IMR-90 (cell line): ENCODE data around the gene BTNL8. TPM values are rescaled to one million over a fixed set of nuclear protein-coding genes. Genes with fewer than 3 reads are reported as not detected.

ENCODE experiments used
- ATAC-seq: fragments of 200-7000 bp; cut with Tn5 transposase; 2 replicates; pipeline ENCODE4 v1.9.1; 2020; ENCODE audit warnings: low read depth, mild to moderate bottlenecking, moderate library complexity
- BruUV-seq: library from RNA; stranded (reverse); fragments of 400-500 nt; replicated peaks from 2 replicates; lab custom pipeline; 2021; lab: Mats Ljungman, UMichigan
- CTCF ChIA-PET: fragments of 300-600 bp; formaldehyde crosslinking; extraction: SDS; loops from one replicate; lab custom pipeline; 2021; ENCODE audit warnings: antibody characterized with exemption; lab: Yijun Ruan, JAX
- POLR2A ChIA-PET: fragments of 300-600 bp; sonication (Branson Sonifier 250); formaldehyde crosslinking; loops from one replicate; lab custom pipeline; 2022; ENCODE audit warnings: antibody characterized with exemption; ENCODE audit not compliant: unreplicated experiment; lab: Charles Lee
- DNase-seq: peaks from one replicate; pipeline ENCODE4 v3.0.0; 2013
- H2AFZ ChIP-seq: replicated peaks from 2 replicates; pipeline ENCODE3; 2013; ENCODE audit warnings: low read length, mild to moderate bottlenecking; ENCODE audit not compliant: poor library complexity
- H2AK5ac ChIP-seq: 2 replicates; pipeline ENCODE4 v1.6.1; 2013; ENCODE audit warnings: low read depth, low read length, inconsistent platforms
- H2AK9ac ChIP-seq: replicated peaks from 2 replicates; pipeline ENCODE3; 2013; ENCODE audit warnings: mild to moderate bottlenecking, low read depth, low read length, moderate library complexity; ENCODE audit not compliant: poor library complexity
- H2BK120ac ChIP-seq: 2 replicates; pipeline ENCODE4 v1.6.1; 2013; ENCODE audit warnings: low read depth, low read length, inconsistent platforms
- H2BK15ac ChIP-seq: 3 replicates; pipeline ENCODE4 v1.6.1; 2013; ENCODE audit warnings: low read depth, low read length, inconsistent platforms
- H2BK20ac ChIP-seq: 2 replicates; pipeline ENCODE4 v1.6.1; 2013; ENCODE audit warnings: low read depth, mild to moderate bottlenecking, inconsistent platforms, low read length, moderate library complexity
- H2BK5ac ChIP-seq: 2 replicates; pipeline ENCODE4 v1.6.1; 2013; ENCODE audit warnings: mild to moderate bottlenecking, low read depth, low read length, inconsistent platforms; ENCODE audit not compliant: poor library complexity, severe bottlenecking
- H3K14ac ChIP-seq: replicated peaks from 2 replicates; pipeline ENCODE4 v1.6.1; 2013; ENCODE audit warnings: low read depth, low read length, inconsistent platforms
- H3K18ac ChIP-seq: 2 replicates; pipeline ENCODE4 v1.6.1; 2013; ENCODE audit warnings: low read depth, low read length, control low read depth
- H3K23ac ChIP-seq: 2 replicates; pipeline ENCODE4 v1.6.1; 2013; ENCODE audit warnings: low read depth, low read length, inconsistent platforms
- H3K27ac ChIP-seq: 2 replicates; pipeline ENCODE4 v1.5.1; 2013; ENCODE audit warnings: mild to moderate bottlenecking, control low read depth, low read length; ENCODE audit not compliant: insufficient read depth
- H3K27me3 ChIP-seq: 2 replicates; pipeline ENCODE4 v1.6.1; 2013; ENCODE audit warnings: low read length; ENCODE audit not compliant: control insufficient read depth, insufficient read depth
- H3K36me3 ChIP-seq: 2 replicates; pipeline ENCODE4 v1.6.1; 2013; ENCODE audit warnings: low read length, mixed read lengths; ENCODE audit not compliant: control insufficient read depth, insufficient read depth
- H3K4ac ChIP-seq: 2 replicates; pipeline ENCODE4 v1.6.1; 2013; ENCODE audit warnings: low read depth, low read length, inconsistent platforms
- H3K4me1 ChIP-seq: 2 replicates; pipeline ENCODE4 v1.6.1; 2013; ENCODE audit warnings: low read length, mixed read lengths; ENCODE audit not compliant: control insufficient read depth, insufficient read depth
- H3K4me2 ChIP-seq: 2 replicates; pipeline ENCODE4 v1.6.1; 2013; ENCODE audit warnings: low read depth, mild to moderate bottlenecking, control low read depth, low read length, moderate library complexity
- H3K4me3 ChIP-seq: 2 replicates; pipeline ENCODE4 v1.5.1; 2013; ENCODE audit warnings: low read depth, mild to moderate bottlenecking, control low read depth, low read length, moderate library complexity; ENCODE audit not compliant: insufficient read depth
- H3K56ac ChIP-seq: 2 replicates; pipeline ENCODE4 v1.6.1; 2013; ENCODE audit warnings: low read length, inconsistent platforms; ENCODE audit not compliant: insufficient read depth; ENCODE audit errors: extremely low read depth
- H3K79me1 ChIP-seq, 2 experiments: 2 replicates each; pipeline ENCODE4 v1.6.1; 2013; ENCODE audit warnings: low read length in 2 of 2, inconsistent platforms in 1 of 2, low read depth in 1 of 2
- H3K9ac ChIP-seq: 2 replicates; pipeline ENCODE4 v1.6.1; 2013; ENCODE audit warnings: low read depth, low read length, control low read depth
- H3K9me1 ChIP-seq: 2 replicates; pipeline ENCODE4 v1.6.1; 2013; ENCODE audit warnings: low read length, inconsistent platforms; ENCODE audit not compliant: insufficient read depth
- H3K9me3 ChIP-seq: 2 replicates; pipeline ENCODE4 v1.6.1; 2013; ENCODE audit warnings: low read length; ENCODE audit not compliant: control insufficient read depth, insufficient read depth
- H4K20me1 ChIP-seq: 2 replicates; pipeline ENCODE4 v1.6.1; 2013; ENCODE audit warnings: low read length, inconsistent platforms; ENCODE audit not compliant: insufficient read depth
- H4K5ac ChIP-seq: 2 replicates; pipeline ENCODE4 v1.6.1; 2013; ENCODE audit warnings: mild to moderate bottlenecking, low read depth, low read length, control low read depth
- H4K8ac ChIP-seq, 2 experiments: 2 replicates each; pipeline ENCODE4 v1.6.1; 2013; ENCODE audit warnings: low read depth in 2 of 2, low read length in 2 of 2, control low read depth in 1 of 2, inconsistent platforms in 1 of 2
- H4K91ac ChIP-seq: 2 replicates; pipeline ENCODE4 v1.6.1; 2013; ENCODE audit warnings: low read depth, low read length, inconsistent platforms; ENCODE audit not compliant: insufficient read depth
- BHLHE40 ChIP-seq: fragments of 150-350 bp; IDR thresholded peaks from 2 replicates; pipeline ENCODE4 v1.6.1; 2016; ENCODE audit warnings: mild to moderate bottlenecking, low read depth, low read length
- CEBPB ChIP-seq: IDR thresholded peaks from 2 replicates; pipeline ENCODE4 v1.6.1; 2012; ENCODE audit warnings: low read depth, low read length, improper control_type of control experiment
- CHD1 ChIP-seq: IDR thresholded peaks from 2 replicates; pipeline ENCODE4 v1.6.1; 2012; ENCODE audit warnings: low read depth, low read length, improper control_type of control experiment
- FOS ChIP-seq: fragments of 150-350 bp; IDR thresholded peaks from 2 replicates; pipeline ENCODE4 v1.6.1; 2016; ENCODE audit warnings: low read depth, low read length
- MAFK ChIP-seq: IDR thresholded peaks from 2 replicates; pipeline ENCODE4 v1.6.1; 2012; ENCODE audit warnings: low read depth, low read length, improper control_type of control experiment
- MAZ ChIP-seq: IDR thresholded peaks from 2 replicates; pipeline ENCODE4 v1.6.1; 2012; ENCODE audit warnings: low read depth, mild to moderate bottlenecking, low read length, improper control_type of control experiment, moderate library complexity, borderline replicate concordance
- MXI1 ChIP-seq: IDR thresholded peaks from 2 replicates; pipeline ENCODE4 v1.6.1; 2012; ENCODE audit warnings: low read depth, mild to moderate bottlenecking, low read length, moderate library complexity, borderline replicate concordance
- NFE2L2 ChIP-seq: fragments of 150-350 bp; IDR thresholded peaks from 2 replicates; pipeline ENCODE4 v1.6.1; 2016; ENCODE audit warnings: low read depth, mild to moderate bottlenecking, low read length
- POLR2A ChIP-seq: IDR thresholded peaks from 2 replicates; pipeline ENCODE4 v1.6.1; 2012; ENCODE audit warnings: mild to moderate bottlenecking, low read depth, low read length
- RAD21 ChIP-seq: IDR thresholded peaks from 2 replicates; pipeline ENCODE4 v1.6.1; 2012; ENCODE audit warnings: low read length, improper control_type of control experiment
- RCOR1 ChIP-seq: IDR thresholded peaks from 2 replicates; pipeline ENCODE4 v1.6.1; 2012; ENCODE audit warnings: mild to moderate bottlenecking, low read length, improper control_type of control experiment; ENCODE audit not compliant: insufficient replicate concordance
- RFX5 ChIP-seq: IDR thresholded peaks from 2 replicates; pipeline ENCODE4 v1.8.0; 2012; ENCODE audit warnings: low read depth, mild to moderate bottlenecking, low read length, moderate library complexity
- SMC3 ChIP-seq: fragments of 150-350 bp; IDR thresholded peaks from 2 replicates; pipeline ENCODE4 v1.6.1; 2016; ENCODE audit warnings: low read depth, mild to moderate bottlenecking, antibody characterized with exemption, low read length, moderate library complexity
- WGBS, 2 experiments: methylation state at CpG; one replicate each; pipeline versions ENCODE4 v1.1.5 to v1.1.7; 2013; ENCODE audit warnings: missing lambda C conversion rate in 2 of 2; ENCODE audit not compliant: insufficient read length in 1 of 2; ENCODE audit errors: extremely low coverage in 2 of 2; 5-methylcytosine and 5-hydroxymethylcytosine counted together
- dilution Hi-C: fragments of 300-500 bp; cut with HindIII; formaldehyde crosslinking; loops from one replicate; pipeline ENCODE4 v1.14.3; 2018; ENCODE audit warnings: low sequenced_read_pairs; ENCODE audit not compliant: unreplicated experiment
- in situ Hi-C: fragments of 300-500 bp; cut with MboI; formaldehyde crosslinking; loops from 3 replicates; pipeline ENCODE4 v1.14.3; 2019; ENCODE audit warnings: low sequenced_read_pairs, inconsistent platforms, mixed read lengths
- intact Hi-C: fragments of 100-400 bp; cut with micrococcal nuclease; formaldehyde crosslinking; loops from 2 replicates; pipeline ENCODE4 v1.10.0; 2022
- polyA plus RNA-seq, 3 experiments: library from polyadenylated mRNA; depleted of rRNA; stranded (reverse); fragments of >200 nt; gene quantifications; 2 replicates each; pipeline ENCODE4 v1.2.3, GENCODE V29; 2012; ENCODE audit warnings: low replicate concordance in 1 of 3
- total RNA-seq: library from RNA; depleted of rRNA; stranded (reverse); fragments of >200 nt; gene quantifications from 2 replicates; pipeline ENCODE4 v1.2.3, GENCODE V29; 2012
- TF ChIP-seq, protein P1 (sequence below): conservative IDR thresholded peaks from 2 replicates; pipeline ENCODE4 v1.5.1; 2012; ENCODE audit warnings: mild to moderate bottlenecking, low read depth, low read length, improper control_type of control experiment
- TF ChIP-seq, protein P2 (sequence below): fragments of 150-350 bp; IDR thresholded peaks from 2 replicates; pipeline ENCODE4 v1.6.1; 2017; ENCODE audit warnings: mild to moderate bottlenecking, antibody characterized with exemption, low read length, low read depth
- TF ChIP-seq, protein P3 (sequence below): fragments of 150-350 bp; IDR thresholded peaks from 2 replicates; pipeline ENCODE4 v1.6.1; 2016; ENCODE audit warnings: low read depth, mild to moderate bottlenecking, low read length, moderate library complexity, borderline replicate concordance

BTNL8 gene
- total and polyA plus RNA-seq, 2 of the 4 experiments (the other 2 are of a cell fraction) = not detected

DNA sequence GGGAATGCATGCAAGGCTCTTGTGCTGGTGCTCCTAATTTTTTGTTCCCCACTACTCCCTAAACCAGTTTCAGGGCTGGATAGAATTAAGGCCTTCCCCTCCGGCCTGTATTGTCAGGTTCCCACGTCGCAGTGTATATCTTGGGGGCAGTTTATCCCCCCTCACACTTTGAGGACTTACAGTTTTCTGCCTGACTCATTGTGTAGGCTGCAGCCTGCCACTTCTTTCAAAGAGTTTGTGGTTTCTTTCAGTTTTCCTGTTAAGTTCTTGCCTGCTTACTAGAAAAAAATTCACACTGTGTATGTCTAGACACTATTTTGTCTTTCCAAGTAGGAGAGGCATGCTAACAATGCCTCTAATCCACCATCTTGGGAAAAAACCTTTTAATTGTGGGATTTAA is 61.2 kb downstream of the BTNL8 start:
- Histone ChIP-seq H2AK9ac (no peak overlapping the region), H4K8ac (no peak overlapping the region), H4K5ac (no peak overlapping the region), H2AK5ac (no peak overlapping the region), H3K9me3 (no peaks in the 10 kb centered on the region; the same call in 1 of the 2 replicates), H3K4me3 (no peak overlapping the region), H3K27ac (no peak overlapping the region), H3K79me1 (no peaks in the 10 kb centered on the region), H3K36me3 (no peaks in the 10 kb centered on the region), H3K9me1 (no peaks in the 10 kb centered on the region), H3K18ac (no peak overlapping the region), H4K20me1 (no peaks in the 10 kb centered on the region), H3K4me1 (no peaks in the 10 kb centered on the region), H3K27me3 (no peaks in the 10 kb centered on the region), H2BK120ac (no peak overlapping the region), H3K23ac (no peak overlapping the region), H3K4ac (no peak overlapping the region), H2BK20ac (no peak overlapping the region), H4K91ac (no peak overlapping the region), H2BK5ac (no peak overlapping the region), H3K4me2 (no peak overlapping the region), H3K14ac (no peak overlapping the region), H3K9ac (no peak overlapping the region), H3K56ac (no peak overlapping the region), H2BK15ac (no peak overlapping the region), H2AFZ (no peak overlapping the region)
- intact Hi-C loops (no loop called here), dilution Hi-C loops (no loop called here), in situ Hi-C loops (no loop called here)
- no TSS peak for BruUV-seq
- ChIA-PET CTCF (no interaction called here), POLR2A (no interaction called here)
- DNase-seq = no peak
- ATAC-seq = no peak
- TF ChIP-seq, protein P1, sequence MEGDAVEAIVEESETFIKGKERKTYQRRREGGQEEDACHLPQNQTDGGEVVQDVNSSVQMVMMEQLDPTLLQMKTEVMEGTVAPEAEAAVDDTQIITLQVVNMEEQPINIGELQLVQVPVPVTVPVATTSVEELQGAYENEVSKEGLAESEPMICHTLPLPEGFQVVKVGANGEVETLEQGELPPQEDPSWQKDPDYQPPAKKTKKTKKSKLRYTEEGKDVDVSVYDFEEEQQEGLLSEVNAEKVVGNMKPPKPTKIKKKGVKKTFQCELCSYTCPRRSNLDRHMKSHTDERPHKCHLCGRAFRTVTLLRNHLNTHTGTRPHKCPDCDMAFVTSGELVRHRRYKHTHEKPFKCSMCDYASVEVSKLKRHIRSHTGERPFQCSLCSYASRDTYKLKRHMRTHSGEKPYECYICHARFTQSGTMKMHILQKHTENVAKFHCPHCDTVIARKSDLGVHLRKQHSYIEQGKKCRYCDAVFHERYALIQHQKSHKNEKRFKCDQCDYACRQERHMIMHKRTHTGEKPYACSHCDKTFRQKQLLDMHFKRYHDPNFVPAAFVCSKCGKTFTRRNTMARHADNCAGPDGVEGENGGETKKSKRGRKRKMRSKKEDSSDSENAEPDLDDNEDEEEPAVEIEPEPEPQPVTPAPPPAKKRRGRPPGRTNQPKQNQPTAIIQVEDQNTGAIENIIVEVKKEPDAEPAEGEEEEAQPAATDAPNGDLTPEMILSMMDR = no peak
- TF ChIP-seq, protein P2, sequence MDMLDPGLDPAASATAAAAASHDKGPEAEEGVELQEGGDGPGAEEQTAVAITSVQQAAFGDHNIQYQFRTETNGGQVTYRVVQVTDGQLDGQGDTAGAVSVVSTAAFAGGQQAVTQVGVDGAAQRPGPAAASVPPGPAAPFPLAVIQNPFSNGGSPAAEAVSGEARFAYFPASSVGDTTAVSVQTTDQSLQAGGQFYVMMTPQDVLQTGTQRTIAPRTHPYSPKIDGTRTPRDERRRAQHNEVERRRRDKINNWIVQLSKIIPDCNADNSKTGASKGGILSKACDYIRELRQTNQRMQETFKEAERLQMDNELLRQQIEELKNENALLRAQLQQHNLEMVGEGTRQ = no peak
- no peak for TF ChIP-seq CEBPB
- no peak for TF ChIP-seq POLR2A
- no peak for TF ChIP-seq CHD1
- TF ChIP-seq SMC3 = no peak
- no peak for TF ChIP-seq MAFK
- TF ChIP-seq RFX5 = no peak
- TF ChIP-seq MXI1 = no peak
- TF ChIP-seq MAZ = no peak
- TF ChIP-seq BHLHE40 = no peak
- no peak for TF ChIP-seq NFE2L2
- TF ChIP-seq RAD21 = no peak
- TF ChIP-seq RCOR1 = no peak
- no peak for TF ChIP-seq FOS
- TF ChIP-seq, protein P3, sequence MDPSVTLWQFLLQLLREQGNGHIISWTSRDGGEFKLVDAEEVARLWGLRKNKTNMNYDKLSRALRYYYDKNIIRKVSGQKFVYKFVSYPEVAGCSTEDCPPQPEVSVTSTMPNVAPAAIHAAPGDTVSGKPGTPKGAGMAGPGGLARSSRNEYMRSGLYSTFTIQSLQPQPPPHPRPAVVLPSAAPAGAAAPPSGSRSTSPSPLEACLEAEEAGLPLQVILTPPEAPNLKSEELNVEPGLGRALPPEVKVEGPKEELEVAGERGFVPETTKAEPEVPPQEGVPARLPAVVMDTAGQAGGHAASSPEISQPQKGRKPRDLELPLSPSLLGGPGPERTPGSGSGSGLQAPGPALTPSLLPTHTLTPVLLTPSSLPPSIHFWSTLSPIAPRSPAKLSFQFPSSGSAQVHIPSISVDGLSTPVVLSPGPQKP = no peak
- no CpG with 5 or more reads among the region's 3 CpGs for WGBS, 2 experiments
